Breast epithelium (tissue), 4 donors: ENCODE results near the gene GFRA1. TPM values are rescaled to one million over a fixed set of nuclear protein-coding genes. Genes with fewer than 3 reads are reported as not detected.

ENCODE experiments used
- DNase-seq, 2 donors: peaks; one replicate each; pipeline ENCODE4 v3.0.0-alpha.2; 2019; ENCODE audit warnings: low spot score in 2 of 2
- H3K27ac ChIP-seq, 2 donors: fragments of 200-600 bp; sonication (generic) in 1 of 2; one replicate each; pipeline ENCODE4 v1.5.1; 2016 to 2019; ENCODE audit warnings: mild to moderate bottlenecking in 1 of 2
- H3K27me3 ChIP-seq, 2 donors: fragments of 200-600 bp; sonication (generic) in 1 of 2; one replicate each; pipeline versions ENCODE4 v1.5.1 to v1.6.0; 2017 to 2019; ENCODE audit warnings: control low read depth in 1 of 2, mild to moderate bottlenecking in 1 of 2
- H3K36me3 ChIP-seq: fragments of 200-600 bp; one replicate; pipeline ENCODE4 v1.5.1; 2019
- H3K4me1 ChIP-seq, 2 donors: fragments of 200-600 bp; sonication (generic); one replicate each; pipeline ENCODE4 v1.5.1; 2016 to 2019; ENCODE audit warnings: control low read depth in 1 of 2
- H3K4me3 ChIP-seq, 3 donors: fragments of 200-600 bp; sonication (generic); 1 replicate in 2 of 3; 2 replicates in 1 of 3; pipeline ENCODE4 v1.5.1; 2016 to 2019; ENCODE audit warnings: mild to moderate bottlenecking in 3 of 3, moderate library complexity in 2 of 3
- H3K9me3 ChIP-seq, 2 donors: fragments of 200-600 bp; sonication (generic) in 1 of 2; one replicate each; pipeline ENCODE4 v1.5.1; 2016 to 2019; ENCODE audit warnings: control low read depth in 1 of 2
- POLR2A ChIP-seq: fragments of 450-650 bp; IDR thresholded peaks from one replicate; pipeline ENCODE4 v1.6.1; 2016; ENCODE audit warnings: antibody characterized with exemption, mild to moderate bottlenecking, moderate library complexity
- POLR2AphosphoS5 ChIP-seq, 3 donors: sonication (generic); formaldehyde crosslinking; IDR thresholded peaks; one replicate each; pipeline ENCODE4 v1.6.1; 2017; ENCODE audit warnings: antibody characterized with exemption in 3 of 3
- intact Hi-C: fragments of 100-400 bp; cut with DNase I; formaldehyde crosslinking; loops from one replicate; pipeline ENCODE4 v1.15.1; 2023; ENCODE audit warnings: low total_unique reads
- total RNA-seq, 3 donors: library from RNA; depleted of rRNA; stranded (reverse); fragments of >200 nt; gene quantifications; one replicate each; pipeline ENCODE4 v1.1.0, GENCODE V29; 2016
- TF ChIP-seq, protein P1 (sequence below), 3 donors: fragments of 450-650 bp; IDR thresholded peaks; one replicate each; pipeline ENCODE4 v1.5.1; 2016 to 2017; ENCODE audit warnings: antibody characterized with exemption in 3 of 3, mild to moderate bottlenecking in 3 of 3, moderate library complexity in 3 of 3

The GFRA1 gene
- total RNA-seq, 3 donors from 2014 or later, result 88.2 to 153 (median 98.5) TPM

DNA sequence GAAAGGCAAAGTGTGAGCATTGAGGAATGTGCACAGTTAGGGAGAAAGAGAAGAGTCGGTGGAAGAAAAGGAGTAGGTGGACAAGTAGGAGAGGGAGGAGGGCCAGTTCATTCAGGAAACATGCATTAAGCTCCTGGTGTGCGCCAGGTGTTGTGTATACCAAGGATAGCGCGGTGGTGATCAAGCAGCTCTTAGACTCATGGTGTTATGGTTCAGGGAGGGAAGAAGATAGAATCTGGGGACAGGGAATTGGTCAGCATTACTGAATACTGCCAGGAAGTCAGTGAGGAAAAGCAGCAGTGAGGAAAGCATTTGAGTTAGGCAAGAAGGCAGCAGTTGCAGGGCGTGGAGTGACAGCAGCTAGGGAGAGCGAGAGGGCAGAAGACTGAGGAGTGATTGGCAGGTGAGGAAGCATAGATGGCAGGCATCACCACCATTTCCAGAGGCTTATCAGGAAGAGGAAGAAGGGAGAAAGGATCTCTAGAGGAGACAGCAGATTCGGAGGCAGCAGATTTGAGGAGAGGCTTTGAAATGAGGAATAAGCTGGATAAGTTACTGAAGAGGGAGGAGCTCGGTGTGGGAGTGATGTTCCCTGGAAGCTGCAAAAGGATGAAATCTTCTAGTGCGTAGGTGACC lies 265.6 kb downstream of the GFRA1 start:
- no peaks in the 10 kb centered on the region for H3K27me3 ChIP-seq
- H3K27ac ChIP-seq, result no peak overlapping the region
- no peaks in the 10 kb centered on the region for H3K4me1 ChIP-seq
- intact Hi-C loops, result no loop called here
- TF ChIP-seq POLR2A (no peak), POLR2AphosphoS5 (IDR thresholded peaks at IDR 0.05) (no peak)
- TF ChIP-seq, protein P1, sequence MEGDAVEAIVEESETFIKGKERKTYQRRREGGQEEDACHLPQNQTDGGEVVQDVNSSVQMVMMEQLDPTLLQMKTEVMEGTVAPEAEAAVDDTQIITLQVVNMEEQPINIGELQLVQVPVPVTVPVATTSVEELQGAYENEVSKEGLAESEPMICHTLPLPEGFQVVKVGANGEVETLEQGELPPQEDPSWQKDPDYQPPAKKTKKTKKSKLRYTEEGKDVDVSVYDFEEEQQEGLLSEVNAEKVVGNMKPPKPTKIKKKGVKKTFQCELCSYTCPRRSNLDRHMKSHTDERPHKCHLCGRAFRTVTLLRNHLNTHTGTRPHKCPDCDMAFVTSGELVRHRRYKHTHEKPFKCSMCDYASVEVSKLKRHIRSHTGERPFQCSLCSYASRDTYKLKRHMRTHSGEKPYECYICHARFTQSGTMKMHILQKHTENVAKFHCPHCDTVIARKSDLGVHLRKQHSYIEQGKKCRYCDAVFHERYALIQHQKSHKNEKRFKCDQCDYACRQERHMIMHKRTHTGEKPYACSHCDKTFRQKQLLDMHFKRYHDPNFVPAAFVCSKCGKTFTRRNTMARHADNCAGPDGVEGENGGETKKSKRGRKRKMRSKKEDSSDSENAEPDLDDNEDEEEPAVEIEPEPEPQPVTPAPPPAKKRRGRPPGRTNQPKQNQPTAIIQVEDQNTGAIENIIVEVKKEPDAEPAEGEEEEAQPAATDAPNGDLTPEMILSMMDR (IDR thresholded peaks at IDR 0.05), result no peak
- no peak for DNase-seq
- H3K4me3 ChIP-seq, result no peak overlapping the region
- no peaks in the 10 kb centered on the region for H3K9me3 ChIP-seq
- H3K36me3 ChIP-seq, result no peaks in the 10 kb centered on the region

Other genes starting within 250 kb of the GFRA1 start
- gene CCDC172, start 51.2 kb upstream of the GFRA1 start, total RNA-seq, result not detected
- 1 to 10 TPM in 1 of 3 donors, under 1 TPM in 2; 0.29 to 2.4 (median 0.66) TPM for gene PNLIPRP3, start 154.6 kb upstream of the GFRA1 start, total RNA-seq